ENCODE measurements around the gene TRAPPC6A. TPM values are rescaled to one million over a fixed set of nuclear protein-coding genes. Genes with fewer than 3 reads are reported as not detected.

The TRAPPC6A gene
- total RNA-seq, 1 experiment from 2014 or later = 59.7 TPM

DNA sequence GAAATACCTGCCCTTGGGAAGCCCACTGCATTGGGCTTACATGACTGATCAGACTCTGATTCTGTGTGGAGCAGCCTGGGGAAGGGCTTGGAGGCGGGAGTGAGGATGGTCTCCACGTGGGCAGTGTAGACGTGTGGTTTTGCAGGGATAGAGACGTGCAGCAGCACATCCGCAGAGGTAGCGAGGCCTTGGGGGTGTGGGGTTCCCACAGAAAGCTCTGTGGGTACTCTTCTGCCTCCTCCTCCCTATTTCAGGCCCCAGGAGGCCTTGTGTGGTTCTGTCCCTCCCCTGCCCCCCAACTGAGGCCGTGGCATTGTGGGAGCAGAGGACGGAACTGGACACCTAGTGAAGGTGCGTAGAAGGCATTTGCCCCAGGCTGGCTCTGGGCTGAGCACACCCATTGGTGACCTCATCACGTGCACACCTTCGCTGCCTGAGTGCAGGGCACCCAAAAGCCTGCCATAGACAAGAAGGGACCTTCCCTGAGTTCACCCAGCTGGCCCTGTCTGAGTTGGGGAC is 56.2 kb downstream of the TRAPPC6A start (continued):
- TF ChIP-seq, protein P1, sequence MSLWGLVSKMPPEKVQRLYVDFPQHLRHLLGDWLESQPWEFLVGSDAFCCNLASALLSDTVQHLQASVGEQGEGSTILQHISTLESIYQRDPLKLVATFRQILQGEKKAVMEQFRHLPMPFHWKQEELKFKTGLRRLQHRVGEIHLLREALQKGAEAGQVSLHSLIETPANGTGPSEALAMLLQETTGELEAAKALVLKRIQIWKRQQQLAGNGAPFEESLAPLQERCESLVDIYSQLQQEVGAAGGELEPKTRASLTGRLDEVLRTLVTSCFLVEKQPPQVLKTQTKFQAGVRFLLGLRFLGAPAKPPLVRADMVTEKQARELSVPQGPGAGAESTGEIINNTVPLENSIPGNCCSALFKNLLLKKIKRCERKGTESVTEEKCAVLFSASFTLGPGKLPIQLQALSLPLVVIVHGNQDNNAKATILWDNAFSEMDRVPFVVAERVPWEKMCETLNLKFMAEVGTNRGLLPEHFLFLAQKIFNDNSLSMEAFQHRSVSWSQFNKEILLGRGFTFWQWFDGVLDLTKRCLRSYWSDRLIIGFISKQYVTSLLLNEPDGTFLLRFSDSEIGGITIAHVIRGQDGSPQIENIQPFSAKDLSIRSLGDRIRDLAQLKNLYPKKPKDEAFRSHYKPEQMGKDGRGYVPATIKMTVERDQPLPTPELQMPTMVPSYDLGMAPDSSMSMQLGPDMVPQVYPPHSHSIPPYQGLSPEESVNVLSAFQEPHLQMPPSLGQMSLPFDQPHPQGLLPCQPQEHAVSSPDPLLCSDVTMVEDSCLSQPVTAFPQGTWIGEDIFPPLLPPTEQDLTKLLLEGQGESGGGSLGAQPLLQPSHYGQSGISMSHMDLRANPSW (CRISPR knock-in tag; conservative IDR thresholded peaks at IDR 0.05; ENCODE audit: low read depth) = no peak
- TF ChIP-seq, protein P2, sequence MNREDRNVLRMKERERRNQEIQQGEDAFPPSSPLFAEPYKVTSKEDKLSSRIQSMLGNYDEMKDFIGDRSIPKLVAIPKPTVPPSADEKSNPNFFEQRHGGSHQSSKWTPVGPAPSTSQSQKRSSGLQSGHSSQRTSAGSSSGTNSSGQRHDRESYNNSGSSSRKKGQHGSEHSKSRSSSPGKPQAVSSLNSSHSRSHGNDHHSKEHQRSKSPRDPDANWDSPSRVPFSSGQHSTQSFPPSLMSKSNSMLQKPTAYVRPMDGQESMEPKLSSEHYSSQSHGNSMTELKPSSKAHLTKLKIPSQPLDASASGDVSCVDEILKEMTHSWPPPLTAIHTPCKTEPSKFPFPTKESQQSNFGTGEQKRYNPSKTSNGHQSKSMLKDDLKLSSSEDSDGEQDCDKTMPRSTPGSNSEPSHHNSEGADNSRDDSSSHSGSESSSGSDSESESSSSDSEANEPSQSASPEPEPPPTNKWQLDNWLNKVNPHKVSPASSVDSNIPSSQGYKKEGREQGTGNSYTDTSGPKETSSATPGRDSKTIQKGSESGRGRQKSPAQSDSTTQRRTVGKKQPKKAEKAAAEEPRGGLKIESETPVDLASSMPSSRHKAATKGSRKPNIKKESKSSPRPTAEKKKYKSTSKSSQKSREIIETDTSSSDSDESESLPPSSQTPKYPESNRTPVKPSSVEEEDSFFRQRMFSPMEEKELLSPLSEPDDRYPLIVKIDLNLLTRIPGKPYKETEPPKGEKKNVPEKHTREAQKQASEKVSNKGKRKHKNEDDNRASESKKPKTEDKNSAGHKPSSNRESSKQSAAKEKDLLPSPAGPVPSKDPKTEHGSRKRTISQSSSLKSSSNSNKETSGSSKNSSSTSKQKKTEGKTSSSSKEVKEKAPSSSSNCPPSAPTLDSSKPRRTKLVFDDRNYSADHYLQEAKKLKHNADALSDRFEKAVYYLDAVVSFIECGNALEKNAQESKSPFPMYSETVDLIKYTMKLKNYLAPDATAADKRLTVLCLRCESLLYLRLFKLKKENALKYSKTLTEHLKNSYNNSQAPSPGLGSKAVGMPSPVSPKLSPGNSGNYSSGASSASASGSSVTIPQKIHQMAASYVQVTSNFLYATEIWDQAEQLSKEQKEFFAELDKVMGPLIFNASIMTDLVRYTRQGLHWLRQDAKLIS (CRISPR knock-in tag; IDR thresholded peaks at IDR 0.05; ENCODE audit: borderline replicate concordance) = no peak
- TF ChIP-seq CBFB (CRISPR knock-in tag; IDR thresholded peaks at IDR 0.05; ENCODE audit: low read depth) (no peak), ZNF317 (CRISPR knock-in tag; IDR thresholded peaks at IDR 0.05; ENCODE audit: borderline replicate concordance, low read depth) (no peak), NFE2L1 (CRISPR knock-in tag; IDR thresholded peaks at IDR 0.05) (no peak), TP53 (CRISPR knock-in tag; IDR thresholded peaks at IDR 0.05) (no peak), TCF7 (CRISPR knock-in tag; IDR thresholded peaks at IDR 0.05; ENCODE audit: low read depth) (no peak), SMAD4 (CRISPR knock-in tag; IDR thresholded peaks at IDR 0.05) (no peak), FOXP1 (CRISPR knock-in tag; IDR thresholded peaks at IDR 0.05; ENCODE audit: borderline replicate concordance) (no peak)
- TF ChIP-seq, protein P3, sequence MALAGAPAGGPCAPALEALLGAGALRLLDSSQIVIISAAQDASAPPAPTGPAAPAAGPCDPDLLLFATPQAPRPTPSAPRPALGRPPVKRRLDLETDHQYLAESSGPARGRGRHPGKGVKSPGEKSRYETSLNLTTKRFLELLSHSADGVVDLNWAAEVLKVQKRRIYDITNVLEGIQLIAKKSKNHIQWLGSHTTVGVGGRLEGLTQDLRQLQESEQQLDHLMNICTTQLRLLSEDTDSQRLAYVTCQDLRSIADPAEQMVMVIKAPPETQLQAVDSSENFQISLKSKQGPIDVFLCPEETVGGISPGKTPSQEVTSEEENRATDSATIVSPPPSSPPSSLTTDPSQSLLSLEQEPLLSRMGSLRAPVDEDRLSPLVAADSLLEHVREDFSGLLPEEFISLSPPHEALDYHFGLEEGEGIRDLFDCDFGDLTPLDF (CRISPR knock-in tag; IDR thresholded peaks at IDR 0.05) = no peak
- TF ChIP-seq, protein P4, sequence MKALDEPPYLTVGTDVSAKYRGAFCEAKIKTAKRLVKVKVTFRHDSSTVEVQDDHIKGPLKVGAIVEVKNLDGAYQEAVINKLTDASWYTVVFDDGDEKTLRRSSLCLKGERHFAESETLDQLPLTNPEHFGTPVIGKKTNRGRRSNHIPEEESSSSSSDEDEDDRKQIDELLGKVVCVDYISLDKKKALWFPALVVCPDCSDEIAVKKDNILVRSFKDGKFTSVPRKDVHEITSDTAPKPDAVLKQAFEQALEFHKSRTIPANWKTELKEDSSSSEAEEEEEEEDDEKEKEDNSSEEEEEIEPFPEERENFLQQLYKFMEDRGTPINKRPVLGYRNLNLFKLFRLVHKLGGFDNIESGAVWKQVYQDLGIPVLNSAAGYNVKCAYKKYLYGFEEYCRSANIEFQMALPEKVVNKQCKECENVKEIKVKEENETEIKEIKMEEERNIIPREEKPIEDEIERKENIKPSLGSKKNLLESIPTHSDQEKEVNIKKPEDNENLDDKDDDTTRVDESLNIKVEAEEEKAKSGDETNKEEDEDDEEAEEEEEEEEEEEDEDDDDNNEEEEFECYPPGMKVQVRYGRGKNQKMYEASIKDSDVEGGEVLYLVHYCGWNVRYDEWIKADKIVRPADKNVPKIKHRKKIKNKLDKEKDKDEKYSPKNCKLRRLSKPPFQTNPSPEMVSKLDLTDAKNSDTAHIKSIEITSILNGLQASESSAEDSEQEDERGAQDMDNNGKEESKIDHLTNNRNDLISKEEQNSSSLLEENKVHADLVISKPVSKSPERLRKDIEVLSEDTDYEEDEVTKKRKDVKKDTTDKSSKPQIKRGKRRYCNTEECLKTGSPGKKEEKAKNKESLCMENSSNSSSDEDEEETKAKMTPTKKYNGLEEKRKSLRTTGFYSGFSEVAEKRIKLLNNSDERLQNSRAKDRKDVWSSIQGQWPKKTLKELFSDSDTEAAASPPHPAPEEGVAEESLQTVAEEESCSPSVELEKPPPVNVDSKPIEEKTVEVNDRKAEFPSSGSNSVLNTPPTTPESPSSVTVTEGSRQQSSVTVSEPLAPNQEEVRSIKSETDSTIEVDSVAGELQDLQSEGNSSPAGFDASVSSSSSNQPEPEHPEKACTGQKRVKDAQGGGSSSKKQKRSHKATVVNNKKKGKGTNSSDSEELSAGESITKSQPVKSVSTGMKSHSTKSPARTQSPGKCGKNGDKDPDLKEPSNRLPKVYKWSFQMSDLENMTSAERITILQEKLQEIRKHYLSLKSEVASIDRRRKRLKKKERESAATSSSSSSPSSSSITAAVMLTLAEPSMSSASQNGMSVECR (CRISPR knock-in tag; IDR thresholded peaks at IDR 0.05; ENCODE audit: borderline replicate concordance) = no peak
- TF ChIP-seq, protein P5, sequence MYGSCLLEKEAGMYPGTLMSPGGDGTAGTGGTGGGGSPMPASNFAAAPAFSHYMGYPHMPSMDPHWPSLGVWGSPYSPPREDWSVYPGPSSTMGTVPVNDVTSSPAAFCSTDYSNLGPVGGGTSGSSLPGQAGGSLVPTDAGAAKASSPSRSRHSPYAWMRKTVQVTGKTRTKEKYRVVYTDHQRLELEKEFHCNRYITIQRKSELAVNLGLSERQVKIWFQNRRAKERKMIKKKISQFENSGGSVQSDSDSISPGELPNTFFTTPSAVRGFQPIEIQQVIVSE (CRISPR knock-in tag; IDR thresholded peaks at IDR 0.05; ENCODE audit: borderline replicate concordance) = no peak
- TF ChIP-seq, protein P6, sequence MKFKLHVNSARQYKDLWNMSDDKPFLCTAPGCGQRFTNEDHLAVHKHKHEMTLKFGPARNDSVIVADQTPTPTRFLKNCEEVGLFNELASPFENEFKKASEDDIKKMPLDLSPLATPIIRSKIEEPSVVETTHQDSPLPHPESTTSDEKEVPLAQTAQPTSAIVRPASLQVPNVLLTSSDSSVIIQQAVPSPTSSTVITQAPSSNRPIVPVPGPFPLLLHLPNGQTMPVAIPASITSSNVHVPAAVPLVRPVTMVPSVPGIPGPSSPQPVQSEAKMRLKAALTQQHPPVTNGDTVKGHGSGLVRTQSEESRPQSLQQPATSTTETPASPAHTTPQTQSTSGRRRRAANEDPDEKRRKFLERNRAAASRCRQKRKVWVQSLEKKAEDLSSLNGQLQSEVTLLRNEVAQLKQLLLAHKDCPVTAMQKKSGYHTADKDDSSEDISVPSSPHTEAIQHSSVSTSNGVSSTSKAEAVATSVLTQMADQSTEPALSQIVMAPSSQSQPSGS (CRISPR knock-in tag; IDR thresholded peaks at IDR 0.05; ENCODE audit: borderline replicate concordance, low read depth) = no peak
